Ammon's horn (tissue), 1 donor: ENCODE measurements around the gene BCL2L15.

ENCODE experiments used
- DNase-seq: peaks from one replicate; pipeline ENCODE4 v3.0.0-alpha.2; 2016; ENCODE audit warnings: low spot score

BCL2L15 gene

DNA sequence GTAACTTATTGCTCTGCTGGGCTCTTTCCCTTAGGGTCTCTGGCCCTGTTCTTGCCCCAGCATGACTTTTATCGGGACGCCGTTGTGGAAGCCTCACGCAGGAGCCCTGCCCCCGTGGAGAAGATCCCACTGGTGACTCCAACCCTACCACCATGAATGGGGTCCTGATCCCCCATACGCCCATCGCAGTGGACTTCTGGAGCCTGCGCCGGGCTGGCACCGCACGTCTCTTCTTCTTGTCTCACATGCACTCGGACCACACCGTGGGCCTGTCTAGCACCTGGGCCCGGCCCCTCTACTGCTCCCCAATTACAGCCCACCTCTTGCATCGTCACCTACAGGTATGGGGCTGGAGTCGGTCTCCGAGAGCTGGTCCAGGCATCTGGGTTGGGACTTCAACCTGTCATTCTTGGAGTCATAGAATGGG lies 18.1 kb upstream of the BCL2L15 start:
- no peak for DNase-seq

- peak; percentile 99 for DNase-seq
Measured at GRCh38 chr1:113904674-113905434, 17.5 kb upstream of the BCL2L15 start, which contains the start of the genes AP4B1 and DCLRE1B. Gene AP4B1, minus strand, starts transcription at chr1:113904799. Its CDS starts 82 bp downstream, at chr1:113904717. Gene DCLRE1B, plus strand, starts transcription at chr1:113905326. Its CDS starts 261 bp downstream, at chr1:113905587.

DNA sequence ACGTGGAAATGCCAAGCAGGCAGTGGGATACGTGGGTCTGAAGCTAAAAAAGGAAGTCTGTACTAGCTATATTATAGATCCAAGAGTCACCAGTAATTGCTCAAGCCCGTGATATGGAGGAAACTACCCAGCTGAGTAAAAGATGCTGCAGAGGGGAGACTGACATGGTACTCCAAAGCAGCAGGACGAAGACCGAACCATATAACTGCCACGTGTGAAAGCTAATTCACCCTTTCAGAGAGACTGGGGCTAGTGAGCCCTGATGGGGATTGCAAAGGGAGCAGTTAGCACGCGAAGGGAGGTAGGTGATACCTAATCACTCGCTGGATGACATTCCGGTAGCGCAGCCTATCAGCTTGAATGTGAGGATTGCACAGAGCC lies 16.9 kb upstream of the BCL2L15 start:
- no peak for DNase-seq

- DNase-seq = peak; percentile 9
Measured at GRCh38 chr1:113903501-113904292, 16.3 kb upstream of the BCL2L15 start.

- DNase-seq = no peak
Measured at GRCh38 chr1:113901191-113901590, 13.8 kb upstream of the BCL2L15 start.

GRCh38 chr1:113899111-113899510 lies 11.7 kb upstream of the BCL2L15 start:
- DNase-seq = no peak

DNA sequence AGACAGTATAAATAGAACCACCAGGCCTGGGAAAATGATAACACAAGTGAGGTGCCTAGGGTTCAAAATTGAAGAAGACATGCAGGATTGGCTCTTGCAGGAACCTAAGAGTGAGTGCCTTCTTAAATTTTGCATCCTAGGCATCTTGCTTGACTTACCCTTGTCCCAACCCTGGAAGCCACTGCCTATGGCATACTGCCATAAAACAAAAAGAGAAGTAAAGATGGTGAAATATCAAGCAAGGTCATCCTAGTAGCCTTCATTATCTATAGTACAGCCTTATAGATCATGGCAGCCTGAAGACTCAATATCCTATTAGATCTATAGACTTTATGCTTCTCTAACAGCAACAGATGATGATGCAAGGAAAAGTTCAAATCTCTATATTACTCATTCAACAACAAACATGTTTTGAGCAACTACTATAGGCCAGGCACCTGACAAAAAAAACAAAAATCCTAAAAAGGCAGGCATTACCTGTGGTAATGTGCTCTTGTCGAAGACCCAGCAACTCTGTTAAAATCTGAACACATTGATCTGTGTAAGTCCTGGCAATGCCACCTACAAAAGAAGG lies 10.9 kb upstream of the BCL2L15 start:
- DNase-seq = no peak

DNA sequence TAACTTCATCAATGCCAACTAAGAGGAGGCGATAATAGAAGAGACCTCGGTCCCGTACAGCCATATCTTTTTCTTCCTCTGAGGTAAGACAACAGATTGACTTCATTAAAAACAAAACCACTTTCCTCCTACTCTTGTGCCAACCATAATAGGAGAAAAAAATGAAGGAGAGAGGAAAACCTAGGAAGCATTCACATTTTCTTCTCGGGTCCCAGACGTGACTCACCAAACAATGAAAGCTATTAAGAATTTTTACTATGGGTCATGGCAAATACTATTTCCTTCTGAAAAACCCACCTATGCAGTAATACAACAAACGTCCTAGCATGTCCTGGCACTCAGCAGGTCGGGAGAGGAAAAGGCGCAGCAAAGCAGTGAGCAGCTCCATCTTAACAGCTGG lies 8.6 kb upstream of the BCL2L15 start:
- no peak for DNase-seq

DNA sequence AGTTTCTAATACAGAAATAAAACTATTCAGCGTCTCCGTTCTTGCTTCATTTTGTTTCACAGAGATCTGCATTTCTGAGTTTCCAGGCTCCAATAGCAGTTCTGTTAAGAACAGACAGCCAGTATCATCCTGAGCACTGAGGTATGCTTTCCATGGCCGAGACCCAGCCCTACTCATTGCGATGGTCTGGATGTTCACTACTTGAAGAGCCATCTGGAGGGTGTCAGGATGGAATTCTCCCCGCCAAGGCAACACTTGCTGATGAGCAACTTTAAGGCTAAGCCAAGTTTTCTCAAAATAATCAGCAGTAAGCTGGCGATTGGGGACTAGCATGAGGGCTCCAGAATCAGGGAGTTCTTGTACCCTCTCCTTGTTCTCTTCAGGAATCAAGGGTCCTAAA lies 7.7 kb upstream of the BCL2L15 start:
- DNase-seq = no peak

DNA sequence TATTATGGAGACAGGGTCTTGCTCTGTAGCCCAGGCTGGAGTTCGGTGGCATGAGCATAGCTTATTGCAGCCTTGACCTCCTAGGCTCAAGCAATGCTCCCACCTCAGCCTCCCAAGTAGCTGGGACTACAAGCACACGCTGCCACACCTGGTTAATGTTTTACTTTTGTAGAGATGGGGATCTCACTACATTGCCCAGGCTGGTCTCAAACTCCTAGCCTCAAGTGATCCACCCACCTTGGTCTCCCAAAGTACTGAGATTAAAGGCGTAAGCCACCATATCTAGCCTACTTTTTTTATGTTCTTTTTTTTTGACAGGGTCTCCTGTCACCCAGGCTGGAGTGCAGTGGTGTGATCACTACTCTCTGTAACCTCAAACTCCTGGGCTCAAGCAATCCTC lies 5.9 kb upstream of the BCL2L15 start:
- DNase-seq = no peak

DNA sequence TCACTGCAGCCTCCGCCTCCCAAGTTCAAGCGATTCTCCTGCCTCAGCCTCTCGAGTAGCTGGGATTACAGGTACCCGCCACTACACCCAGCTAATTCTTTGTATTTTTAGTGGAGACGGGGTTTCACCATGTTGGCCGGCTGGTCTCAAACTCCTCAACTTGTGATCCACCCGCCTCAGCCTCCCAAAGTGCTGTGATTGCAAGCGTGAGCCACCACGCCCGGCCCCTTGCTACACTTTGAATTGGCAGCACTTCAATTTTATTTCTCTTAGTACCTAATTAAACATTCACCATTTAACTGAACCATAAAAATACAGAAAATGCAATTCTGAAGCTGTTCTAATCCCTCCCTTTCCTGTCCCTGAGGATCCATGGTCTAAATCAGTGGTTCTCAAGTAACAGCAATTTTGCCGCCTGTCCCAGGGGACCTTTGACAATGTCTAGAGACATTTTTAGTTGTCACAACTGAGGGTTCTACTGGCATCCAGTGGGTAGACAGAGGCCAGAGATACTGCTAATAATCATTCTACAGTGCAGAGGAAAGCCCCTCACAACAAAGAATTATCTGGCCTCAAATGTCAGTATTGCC lies 4.3 kb upstream of the BCL2L15 start:
- DNase-seq = no peak

DNA sequence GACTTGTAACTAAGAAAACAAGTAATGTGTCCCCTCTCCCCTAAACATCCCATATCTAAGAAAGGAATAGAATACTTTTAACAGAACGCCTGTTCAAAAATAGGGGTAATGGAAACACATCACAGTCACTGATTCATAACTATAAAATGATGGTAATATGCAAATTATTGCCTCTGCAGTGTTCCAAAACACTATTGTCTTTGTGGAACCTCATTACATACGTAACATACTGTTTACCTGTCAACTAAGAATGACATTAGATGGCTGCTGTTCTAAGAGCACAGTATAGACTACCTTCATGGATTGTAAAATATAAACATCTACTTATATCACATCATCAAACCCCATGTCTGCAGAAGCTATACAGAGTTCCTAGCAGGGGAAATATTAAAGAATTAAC lies 3.4 kb upstream of the BCL2L15 start:
- DNase-seq = no peak

DNA sequence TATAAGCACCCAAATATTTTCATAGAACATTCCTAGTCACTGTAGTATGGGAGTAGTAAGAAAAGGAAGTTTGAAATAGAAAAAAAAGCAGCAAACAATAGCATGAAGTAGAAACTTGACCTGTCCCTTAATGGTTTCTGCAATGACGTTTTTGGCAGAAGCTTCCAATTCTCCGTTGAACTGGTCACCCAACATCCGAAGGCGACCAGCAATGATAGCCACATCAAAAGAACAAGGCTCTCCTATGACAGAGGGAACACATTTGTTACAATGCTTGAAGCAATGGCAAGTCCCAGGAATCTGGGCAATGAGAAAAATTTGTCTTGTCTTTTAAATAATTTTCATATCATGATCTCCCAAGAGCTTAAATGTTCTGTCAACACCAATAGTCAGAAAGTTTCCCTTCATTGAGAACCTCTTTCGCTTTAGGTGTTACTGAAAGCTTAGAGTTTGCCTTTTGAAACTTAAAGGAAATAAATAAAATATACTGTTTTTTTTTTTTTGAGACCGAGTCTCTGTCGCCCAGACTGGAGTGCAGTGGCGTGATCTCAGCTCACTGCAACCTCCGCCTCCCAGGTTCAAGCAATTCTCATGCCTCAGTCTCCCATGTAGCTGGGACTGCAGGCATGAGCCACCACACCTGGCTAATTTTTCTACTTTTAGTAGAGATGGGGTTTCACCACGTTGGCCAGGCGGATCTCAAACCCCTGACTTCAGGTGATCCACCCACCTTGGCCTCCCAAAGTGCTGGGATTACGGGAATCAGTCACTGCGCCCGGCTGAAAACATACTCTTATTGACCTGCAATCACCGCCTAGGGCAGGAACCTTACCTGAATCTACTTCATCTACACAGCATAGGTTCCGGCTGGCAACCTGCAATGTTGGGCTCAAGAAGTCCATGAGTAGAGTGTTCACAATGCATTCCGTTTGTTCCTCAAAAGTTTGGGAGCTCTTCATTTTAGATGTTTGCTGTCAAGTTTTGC lies 672 bp downstream of the BCL2L15 start:
- DNase-seq = no peak

DNA sequence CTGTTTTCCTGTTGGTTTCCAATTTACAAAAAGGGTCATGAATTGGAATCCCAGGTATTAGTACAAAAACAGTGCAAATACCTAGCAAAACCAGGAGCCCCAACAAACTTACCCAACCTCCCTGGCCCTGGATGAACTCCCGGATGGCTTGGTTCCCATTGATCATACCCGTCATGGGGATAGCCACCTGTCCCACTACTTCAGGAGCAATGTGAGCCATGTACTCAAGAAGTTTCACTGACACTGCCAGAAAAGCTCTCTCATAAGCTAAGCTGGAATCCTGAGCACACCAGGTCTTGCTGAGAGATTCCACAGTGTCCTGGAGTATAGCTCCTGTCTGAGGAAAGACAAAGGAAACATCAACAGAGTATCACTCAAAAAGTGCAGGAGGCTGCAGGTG lies 5.7 kb downstream of the BCL2L15 start:
- no peak for DNase-seq

DNA sequence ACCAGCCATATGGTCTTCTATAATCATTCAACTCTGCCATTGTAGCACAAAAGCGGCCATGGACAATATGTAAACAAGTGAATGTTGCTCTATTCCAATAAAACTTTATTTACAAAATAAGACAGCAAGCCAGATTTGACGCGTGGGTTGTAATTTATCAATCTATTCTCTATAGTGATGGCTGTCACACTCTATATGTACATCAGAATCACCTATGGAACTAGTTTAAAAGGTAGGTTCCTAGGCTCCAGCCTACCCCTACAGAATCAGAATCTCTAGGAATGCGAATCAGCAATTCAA lies 7.7 kb downstream of the BCL2L15 start:
- no peak for DNase-seq

- DNase-seq = no peak
Measured at GRCh38 chr1:113876176-113876575, 11.2 kb downstream of the BCL2L15 start.

DNA sequence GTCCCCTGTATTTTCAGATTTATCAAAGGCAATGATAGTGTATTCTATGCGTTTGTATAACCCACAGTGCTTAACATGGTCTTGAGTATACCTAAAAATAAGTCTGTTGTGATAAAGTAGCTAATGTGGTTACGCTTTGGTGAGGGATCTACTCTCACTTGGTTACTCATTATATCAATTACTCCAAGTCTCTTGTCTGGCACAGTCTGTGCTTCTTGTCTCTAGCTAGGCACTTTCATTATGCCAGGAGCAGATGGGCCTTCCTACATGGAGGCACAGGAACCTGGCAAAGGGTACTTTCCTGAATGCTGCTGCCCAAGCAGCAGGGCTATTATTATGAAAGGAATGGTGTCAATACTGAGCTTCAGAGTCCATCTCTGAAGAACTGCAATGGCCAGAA lies 11.7 kb downstream of the BCL2L15 start:
- DNase-seq = peak; percentile 43

DNA sequence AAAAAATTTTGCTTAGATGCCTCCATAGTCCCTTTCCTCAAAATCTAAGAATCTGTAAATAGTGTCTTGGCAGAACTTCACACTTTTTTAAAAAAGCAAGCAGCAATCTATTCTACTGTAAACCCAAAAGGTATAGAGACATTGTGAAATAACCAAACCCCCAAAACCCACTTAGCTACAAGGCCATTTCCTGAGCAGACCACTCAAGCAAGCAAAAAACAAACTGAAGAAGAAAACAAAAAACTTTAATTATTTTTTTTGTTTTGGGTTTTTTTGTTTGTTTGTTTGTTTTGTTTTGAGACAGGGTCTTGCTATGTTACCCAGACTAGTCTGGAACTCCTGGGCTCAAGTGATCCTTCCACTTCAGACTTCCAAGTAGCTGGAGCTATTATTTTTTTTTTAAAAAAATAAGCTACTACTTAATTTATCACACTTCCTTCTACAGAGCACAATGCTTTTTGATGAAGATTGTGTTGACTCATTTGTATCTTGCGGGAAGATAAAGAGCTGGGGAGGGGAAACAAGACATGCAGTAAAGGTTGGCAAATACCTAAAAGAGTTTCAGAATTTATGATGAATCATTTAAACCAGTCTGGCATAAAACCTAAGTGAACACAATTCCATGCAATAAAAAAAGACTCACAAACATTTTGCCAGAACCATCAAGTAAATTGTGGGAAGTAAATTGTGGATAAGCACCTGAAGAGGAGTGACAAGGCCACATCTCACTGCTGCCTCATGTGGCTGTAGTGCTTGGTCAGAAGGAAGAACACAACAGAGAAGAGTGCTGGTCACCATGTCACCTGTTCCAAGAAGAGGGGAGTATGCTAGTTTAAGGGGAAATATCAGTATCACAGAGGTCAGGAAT lies 13.1 kb downstream of the BCL2L15 start:
- peak; percentile 4 for DNase-seq

DNA sequence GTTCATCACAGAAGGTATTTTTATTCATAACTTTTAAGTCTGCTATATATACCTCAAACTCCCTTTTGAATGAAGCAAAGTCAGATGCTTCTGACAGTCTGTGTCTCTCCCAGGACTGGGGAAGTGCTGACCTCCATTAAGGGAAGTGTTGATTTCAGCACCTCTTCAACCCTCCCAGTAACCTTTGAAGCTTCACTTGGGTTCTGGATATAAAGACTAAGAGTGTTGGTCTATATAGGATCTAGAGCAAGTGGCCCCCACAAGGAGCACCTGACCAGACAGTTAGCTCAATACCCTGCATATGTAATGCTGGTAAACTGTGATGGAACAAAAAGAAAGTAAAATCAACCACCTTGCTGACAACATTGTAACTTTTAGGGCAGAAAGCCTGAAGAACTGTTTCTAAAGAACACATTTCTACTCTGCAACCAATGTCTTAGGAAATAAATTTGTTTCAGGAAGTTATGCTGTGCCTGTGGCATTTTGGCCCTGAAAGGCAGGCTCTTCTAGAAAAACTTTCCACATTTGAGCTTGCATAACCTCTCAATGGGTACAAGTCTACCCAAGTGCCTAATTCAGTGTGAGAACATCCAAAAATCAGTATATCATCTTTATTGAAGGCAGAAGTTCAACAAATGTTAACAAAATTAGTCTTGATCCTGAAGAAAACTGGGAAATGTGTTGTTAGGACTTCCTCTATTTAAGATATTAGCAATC lies 15.0 kb downstream of the BCL2L15 start:
- DNase-seq = no peak

GRCh38 chr1:113871597-113872113 lies 15.7 kb downstream of the BCL2L15 start, which contains the start of gene PTPN22:
Gene PTPN22, minus strand, starts transcription at chr1:113871712.
- DNase-seq = peak; percentile 47
